ENCODE measurements around the gene EDN2. TPM values are rescaled to one million over a fixed set of nuclear protein-coding genes. Genes with fewer than 3 reads are reported as not detected.

Gene EDN2
- total and polyA plus RNA-seq, 2 donors (not counting 1 experiment from before 2014, with no cell fraction given) = not detected

DNA sequence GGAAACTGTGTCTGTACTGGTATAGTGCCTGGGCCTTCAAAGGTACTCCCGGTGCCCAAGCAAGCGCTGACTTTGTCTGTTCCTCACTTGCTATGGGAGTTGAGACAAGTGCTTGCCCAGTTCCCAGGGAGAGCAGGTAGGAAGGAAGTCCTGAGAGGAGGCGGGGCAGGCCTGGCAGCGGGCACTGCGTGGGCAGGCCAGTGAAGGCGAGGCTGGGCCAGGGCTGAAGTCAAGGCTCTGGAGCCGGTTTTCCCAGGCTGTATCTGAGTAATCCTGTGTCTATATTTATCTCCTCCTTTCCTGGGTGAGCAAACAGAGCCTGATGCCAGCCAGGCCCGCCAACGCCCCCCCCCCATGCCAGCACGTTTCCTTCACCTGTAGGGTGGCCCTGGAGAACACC is 15.9 kb upstream of the EDN2 start:
- H3K27ac ChIP-seq (ENCODE audit: low read length in 2 of 2) = no peak overlapping the region
- no peaks in the 10 kb centered on the region for H3K36me3 ChIP-seq (replicated peaks in 1 of 2; ENCODE audit: control extremely low read depth in 1 of 2, control insufficient read depth in 1 of 2, extremely low read depth in 1 of 2, insufficient read depth in 2 of 2, low read length in 1 of 2)
- H3K4me3 Mint-ChIP-seq = no peak overlapping the region
- DNase-seq = no peak
- peaks cover 5 to 8% of the 10 kb centered on the region in 2 donors for H3K4me1 ChIP-seq (ENCODE audit: control insufficient read depth in 2 of 2, insufficient read depth in 2 of 2, low read length in 2 of 2)
- WGBS (ENCODE audit: insufficient coverage) = 92% methylated on average over 7 of the region's 10 CpGs
- H3K4me2 ChIP-seq (replicated peaks; ENCODE audit: low read depth, low read length, poor library complexity, severe bottlenecking) = no peak overlapping the region
- intact Hi-C loops (cut with micrococcal nuclease) = no loop called here
- POLR2A ChIA-PET = no interaction called here
- H3K79me2 ChIP-seq (ENCODE audit: control insufficient read depth, insufficient read depth, low read length) = no peaks in the 10 kb centered on the region
- no peak overlapping the region for H2AFZ ChIP-seq (ENCODE audit: insufficient read depth, low read depth, low read length, poor library complexity, severe bottlenecking)
- no peak overlapping the region for H3K9ac ChIP-seq (ENCODE audit: low read length)
- peaks cover 8% of the 10 kb centered on the region for H3K4me1 Mint-ChIP-seq
- H3K4me3 ChIP-seq (ENCODE audit: control extremely low read depth in 1 of 5, extremely low read depth in 1 of 5, insufficient read depth in 1 of 5, low read depth in 2 of 5, low read length in 4 of 5) = no peak overlapping the region
- CTCF ChIA-PET = no interaction called here
- H3K27ac Mint-ChIP-seq = no peak overlapping the region
- peaks cover 16% of the 10 kb centered on the region for H3K27me3 Mint-ChIP-seq
- H3K9me3 ChIP-seq (ENCODE audit: control extremely low read depth in 1 of 3, control insufficient read depth in 2 of 3, insufficient read depth in 1 of 3, low read length in 2 of 3) = no peaks in the 10 kb centered on the region
- TF ChIP-seq CTCF (IDR thresholded peaks at IDR 0.05) (no peak), EZH2 (IDR thresholded peaks at IDR 0.05; ENCODE audit: borderline replicate concordance, insufficient read depth, low read depth, low read length, poor library complexity, severe bottlenecking) (no peak)
- H3K27me3 ChIP-seq (replicated peaks in 1 of 4; ENCODE audit: control extremely low read depth in 1 of 4, control insufficient read depth in 3 of 4, insufficient read depth in 4 of 4, low read length in 3 of 4) = peaks cover 0 to 11% (median 2%) of the 10 kb centered on the region in 4 experiments
- no peaks in the 10 kb centered on the region for H4K20me1 ChIP-seq (ENCODE audit: control insufficient read depth, insufficient read depth, low read length, poor library complexity, severe bottlenecking)
- H3K9me3 Mint-ChIP-seq (ENCODE audit: insufficient read depth) = no peaks in the 10 kb centered on the region
- no peak for ATAC-seq (ENCODE audit: low read depth)

DNA sequence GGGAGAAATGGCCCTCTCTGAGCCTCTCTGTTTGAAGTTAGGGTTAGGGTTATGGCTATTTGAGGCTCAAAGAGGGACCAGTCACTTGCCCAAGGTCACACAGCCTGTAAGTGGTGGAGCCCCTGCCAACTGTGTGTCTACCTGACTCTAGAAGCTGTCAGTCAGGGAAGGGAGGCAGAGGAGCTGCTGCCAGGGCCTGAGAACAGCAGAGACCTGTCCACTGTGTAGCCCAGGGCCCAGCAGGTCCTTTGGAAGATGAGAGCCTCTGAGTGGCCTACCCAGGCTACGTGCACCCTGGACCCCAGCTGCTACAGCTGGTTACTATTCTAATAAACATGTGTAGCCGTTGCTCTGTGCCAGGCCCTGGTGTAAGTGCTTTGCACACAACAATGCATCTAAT is 15.1 kb upstream of the EDN2 start:
- Histone ChIP-seq H3K4me1 (ENCODE audit: control insufficient read depth in 2 of 2, insufficient read depth in 2 of 2, low read length in 2 of 2) (peaks cover 5 to 8% of the 10 kb centered on the region in 2 donors), H3K9me3 (ENCODE audit: control extremely low read depth in 1 of 3, control insufficient read depth in 2 of 3, insufficient read depth in 1 of 3, low read length in 2 of 3) (no peaks in the 10 kb centered on the region), H3K9ac (ENCODE audit: low read length) (no peak overlapping the region), H3K4me3 (ENCODE audit: control extremely low read depth in 1 of 5, extremely low read depth in 1 of 5, insufficient read depth in 1 of 5, low read depth in 2 of 5, low read length in 4 of 5) (no peak overlapping the region), H3K27ac (ENCODE audit: low read length in 2 of 2) (no peak overlapping the region), H3K27me3 (replicated peaks in 1 of 4; ENCODE audit: control extremely low read depth in 1 of 4, control insufficient read depth in 3 of 4, insufficient read depth in 4 of 4, low read length in 3 of 4) (peaks cover 0 to 15% (median 3%) of the 10 kb centered on the region in 4 experiments), H4K20me1 (ENCODE audit: control insufficient read depth, insufficient read depth, low read length, poor library complexity, severe bottlenecking) (no peaks in the 10 kb centered on the region), H3K36me3 (replicated peaks in 1 of 2; ENCODE audit: control extremely low read depth in 1 of 2, control insufficient read depth in 1 of 2, extremely low read depth in 1 of 2, insufficient read depth in 2 of 2, low read length in 1 of 2) (no peaks in the 10 kb centered on the region), H3K79me2 (ENCODE audit: control insufficient read depth, insufficient read depth, low read length) (no peaks in the 10 kb centered on the region), H3K4me2 (replicated peaks; ENCODE audit: low read depth, low read length, poor library complexity, severe bottlenecking) (no peak overlapping the region), H2AFZ (ENCODE audit: insufficient read depth, low read depth, low read length, poor library complexity, severe bottlenecking) (no peak overlapping the region)
- no peak overlapping the region for H3K27ac Mint-ChIP-seq
- peaks cover 22% of the 10 kb centered on the region for H3K27me3 Mint-ChIP-seq
- CTCF ChIA-PET = interaction anchor here (2.9 kb wide), 1 partner anchor 16 kb away, joined by 7 read pairs; no protein-coding TSS in a partner anchor
- WGBS (ENCODE audit: insufficient coverage) = no CpG with 5 or more reads among the region's 2 CpGs
- no peaks in the 10 kb centered on the region for H3K9me3 Mint-ChIP-seq (ENCODE audit: insufficient read depth)
- POLR2A ChIA-PET = no interaction called here
- ATAC-seq (ENCODE audit: low read depth) (no peak), DNase-seq (no peak)
- TF ChIP-seq CTCF (IDR thresholded peaks at IDR 0.05) (no peak), EZH2 (IDR thresholded peaks at IDR 0.05; ENCODE audit: borderline replicate concordance, insufficient read depth, low read depth, low read length, poor library complexity, severe bottlenecking) (no peak)
- intact Hi-C loops (cut with micrococcal nuclease) = no loop called here
- peaks cover 10% of the 10 kb centered on the region for H3K4me1 Mint-ChIP-seq
- H3K4me3 Mint-ChIP-seq = no peak overlapping the region

All from B cell (primary cell).